ENCODE measurements around the gene DPP7. TPM values are rescaled to one million over a fixed set of nuclear protein-coding genes. Genes with fewer than 3 reads are reported as not detected.
A peak's percentile ranks its signal among the peaks of the same experiment; 100 is the strongest.

Gene DPP7
- total and polyA plus RNA-seq, 9 of the 15 experiments (the other 6 are each of a cell fraction or from before 2014, with no cell fraction given): 0.99 to 365 (median 132) TPM

GRCh38 chr9:137079401-137079787 is 35.1 kb downstream of the DPP7 start:
- no peak for ATAC-seq
- DNase-seq (ENCODE audit: extremely low read depth in 1 of 4, low spot score in 3 of 4): no peak
- Histone ChIP-seq H3K27me3 (ENCODE audit: control insufficient read depth in 2 of 2, insufficient read depth in 2 of 2, low read length in 2 of 2) (no peaks in the 10 kb centered on the region), H3K9me1 (ENCODE audit: control insufficient read depth, insufficient read depth, low read length) (no peaks in the 10 kb centered on the region), H3K36me3 (ENCODE audit: control insufficient read depth, insufficient read depth, low read length) (peaks cover 10% of the 10 kb centered on the region; the same call in 1 of the 3 replicates), H4K20me1 (replicated peaks; ENCODE audit: control insufficient read depth, insufficient read depth, low read length) (no peaks in the 10 kb centered on the region), H3K4me1 (replicated peaks in 1 of 2; ENCODE audit: control insufficient read depth in 2 of 2, insufficient read depth in 2 of 2, low read length in 2 of 2) (peaks cover 23 to 77% of the 10 kb centered on the region in 2 experiments), H2AFZ (ENCODE audit: low read depth, low read length) (no peak overlapping the region), H3K4me2 (ENCODE audit: insufficient read depth, low read length) (no peak overlapping the region), H3K9ac (ENCODE audit: insufficient read depth in 1 of 2, low read depth in 2 of 2, low read length in 2 of 2) (peak overlapping the region in 1 of 2 experiments; percentile 37; a peak in 1 of 4 replicates), H3K79me2 (ENCODE audit: control insufficient read depth, insufficient read depth, low read length) (no peaks in the 10 kb centered on the region; the same call in 2 of the 3 replicates), H3K9me3 (replicated peaks; ENCODE audit: control insufficient read depth, insufficient read depth, low read depth, low read length) (no peaks in the 10 kb centered on the region), H3K4me3 (no peak overlapping the region), H3K27ac (ENCODE audit: extremely low read depth, low read depth, low read length) (no peak overlapping the region)
- 0 out of 2 replicates have a peak, but pooled peaks have one; percentile 16 for TF ChIP-seq STAG1 (CRISPR knock-in tag; IDR thresholded peaks at IDR 0.05; ENCODE audit: borderline replicate concordance)
- TF ChIP-seq ZNF551 (CRISPR knock-in tag; IDR thresholded peaks at IDR 0.05): no peak
- intact Hi-C loops (cut with micrococcal nuclease): no loop called here
- 79% methylated on average over 13 of the region's 13 CpGs for WGBS (ENCODE audit: insufficient coverage, low coverage, missing lambda C conversion rate)
- ChIA-PET CTCF (ENCODE audit: low intra/inter-chr PET ratio) (no interaction called here), POLR2A (interaction anchor here (0.6 to 1.0 kb wide), 2 partner anchors 9 to 50 kb away, joined by 3 read pairs; partner anchors contain the start of gene SAPCD2)
- no TSS peak for BruUV-seq (replicated peaks)
- in situ Hi-C loops (cut with MboI): no loop called here
- FAIRE-seq: no peak

- FAIRE-seq (no peak), ATAC-seq (no peak), DNase-seq (ENCODE audit: extremely low read depth in 1 of 4, low spot score in 3 of 4) (no peak)
- peak; percentile 93 for TF ChIP-seq ZBTB33 (CRISPR knock-in tag; IDR thresholded peaks at IDR 0.05)
- TF ChIP-seq ZNF253 (CRISPR knock-in tag; conservative IDR thresholded peaks at IDR 0.05): no peak
- no peak for TF ChIP-seq ZNF347 (CRISPR knock-in tag; IDR thresholded peaks at IDR 0.05; ENCODE audit: low read depth)
- TF ChIP-seq ATF3 (IDR thresholded peaks at IDR 0.05): peak; percentile 25; the same call in 1 of the 2 replicates
- TF ChIP-seq ATF3 (CRISPR knock-in tag; conservative IDR thresholded peaks at IDR 0.05): no peak
- TF ChIP-seq MIER1 (IDR thresholded peaks at IDR 0.05; ENCODE audit: low read depth): no peak
- TF ChIP-seq ZNF140 (CRISPR knock-in tag; IDR thresholded peaks at IDR 0.05): no peak
- 0 out of 2 replicates have a peak, but pooled peaks have one; percentile 15 for TF ChIP-seq POLR2G (IDR thresholded peaks at IDR 0.05; ENCODE audit: low read depth, low read length)
- CTCF ChIA-PET (ENCODE audit: low intra/inter-chr PET ratio): no interaction called here
- intact Hi-C loops (cut with micrococcal nuclease): no loop called here
- H3K27me3 ChIP-seq (ENCODE audit: control insufficient read depth in 2 of 2, insufficient read depth in 2 of 2, low read length in 2 of 2): no peaks in the 10 kb centered on the region
- in situ Hi-C loops (cut with MboI): no loop called here
- peaks cover 21 to 75% of the 10 kb centered on the region in 2 experiments for H3K4me1 ChIP-seq (replicated peaks in 1 of 2; ENCODE audit: control insufficient read depth in 2 of 2, insufficient read depth in 2 of 2, low read length in 2 of 2)
- H3K9me3 ChIP-seq (replicated peaks; ENCODE audit: control insufficient read depth, insufficient read depth, low read depth, low read length): no peaks in the 10 kb centered on the region
- POLR2A ChIA-PET: interaction anchor here (0.6 to 1.0 kb wide), 2 partner anchors 9 to 50 kb away, joined by 3 read pairs; partner anchors contain the start of gene SAPCD2
- no peak overlapping the region for H3K27ac ChIP-seq (ENCODE audit: extremely low read depth, low read depth, low read length)
- no peaks in the 10 kb centered on the region for H4K20me1 ChIP-seq (replicated peaks; ENCODE audit: control insufficient read depth, insufficient read depth, low read length)
- H3K79me2 ChIP-seq (ENCODE audit: control insufficient read depth, insufficient read depth, low read length): no peaks in the 10 kb centered on the region; the same call in 2 of the 3 replicates
- peak overlapping the region in 1 of 2 experiments; percentile 37; a peak in 1 of 4 replicates for H3K9ac ChIP-seq (ENCODE audit: insufficient read depth in 1 of 2, low read depth in 2 of 2, low read length in 2 of 2)
- H3K4me3 ChIP-seq: no peak overlapping the region
- H2AFZ ChIP-seq (ENCODE audit: low read depth, low read length): no peak overlapping the region
- no peak overlapping the region for H3K4me2 ChIP-seq (ENCODE audit: insufficient read depth, low read length)
- 73% methylated on average over 34 of the region's 51 CpGs for WGBS (ENCODE audit: insufficient coverage, low coverage, missing lambda C conversion rate)
- H3K9me1 ChIP-seq (ENCODE audit: control insufficient read depth, insufficient read depth, low read length): no peaks in the 10 kb centered on the region
- BruUV-seq (replicated peaks): no TSS peak
- peaks cover 10% of the 10 kb centered on the region; the same call in 1 of the 3 replicates for H3K36me3 ChIP-seq (ENCODE audit: control insufficient read depth, insufficient read depth, low read length)
Measured at GRCh38 chr9:137078701-137079400, 35.7 kb downstream of the DPP7 start.

Measured in K562 (cell line).